GM10248 (cell line): ENCODE data around the gene KCNJ18.
"Not testable (repeated sequence)": the region's sequence is repeated elsewhere in the genome, so short reads cannot be mapped to it uniquely, and the experiment has no call there.

ENCODE experiments used
- CTCF ChIA-PET: fragments of 300-600 bp; sonication (Branson Sonifier 250); formaldehyde crosslinking; extraction: SDS; loops from one replicate; lab custom pipeline; 2021; ENCODE audit warnings: antibody characterized with exemption; lab: Yijun Ruan, JAX
- POLR2A ChIA-PET: fragments of 350-650 bp; sonication (Branson Sonifier 250); formaldehyde crosslinking; extraction: SDS; loops from one replicate; lab custom pipeline; 2020; ENCODE audit warnings: antibody characterized with exemption; lab: Yijun Ruan, JAX
- DNase-seq: peaks from one replicate; pipeline ENCODE4 v3.0.0; 2012; ENCODE audit errors: extremely low spot score
- TF ChIP-seq, protein P1 (sequence below): IDR thresholded peaks from 2 replicates; pipeline ENCODE4 v1.5.1; 2012; ENCODE audit warnings: mild to moderate bottlenecking, low read depth; ENCODE audit errors: extremely low read depth, missing control alignments, control extremely low read depth

The KCNJ18 gene

DNA sequence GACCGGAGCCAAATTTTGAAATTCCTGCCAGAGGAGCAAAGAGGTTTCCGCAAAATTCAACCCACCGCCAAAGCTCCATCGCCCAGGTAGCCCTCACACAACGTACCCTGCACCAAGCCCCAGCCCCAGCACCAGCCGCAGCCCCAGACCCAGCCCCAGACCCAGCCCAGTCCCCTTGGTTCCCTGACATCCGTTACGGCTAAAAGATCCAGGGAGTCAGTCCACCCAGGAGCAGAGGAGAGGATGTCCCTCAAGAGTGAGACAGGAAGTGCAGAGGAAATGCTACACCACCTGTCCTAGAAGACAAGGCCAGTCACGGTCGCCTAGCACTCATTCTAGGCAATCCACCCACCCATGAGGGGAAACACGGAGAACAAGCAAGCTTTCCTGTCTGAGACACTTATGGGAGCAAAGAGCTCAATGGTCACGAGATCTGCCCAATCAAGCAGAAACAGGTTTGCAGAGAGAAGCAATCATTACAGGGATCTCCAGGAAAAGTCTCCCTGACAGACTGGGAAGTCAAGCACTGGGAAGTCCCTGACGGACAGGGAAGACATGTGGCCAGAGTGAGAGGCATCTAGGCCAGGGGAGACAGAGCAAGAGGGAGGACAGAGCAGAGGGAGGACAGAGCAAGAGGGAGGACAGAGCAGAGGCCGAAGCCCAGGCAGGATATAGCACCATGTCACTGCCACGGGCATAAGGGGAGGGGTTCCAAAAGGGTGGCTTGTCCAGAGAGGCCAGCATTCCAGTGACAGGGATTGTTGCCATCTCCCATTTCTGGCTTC is 15.0 kb upstream of the KCNJ18 start:
- ChIA-PET POLR2A (no interaction called here), CTCF (no interaction called here)
- no peak for DNase-seq
- TF ChIP-seq, protein P1, sequence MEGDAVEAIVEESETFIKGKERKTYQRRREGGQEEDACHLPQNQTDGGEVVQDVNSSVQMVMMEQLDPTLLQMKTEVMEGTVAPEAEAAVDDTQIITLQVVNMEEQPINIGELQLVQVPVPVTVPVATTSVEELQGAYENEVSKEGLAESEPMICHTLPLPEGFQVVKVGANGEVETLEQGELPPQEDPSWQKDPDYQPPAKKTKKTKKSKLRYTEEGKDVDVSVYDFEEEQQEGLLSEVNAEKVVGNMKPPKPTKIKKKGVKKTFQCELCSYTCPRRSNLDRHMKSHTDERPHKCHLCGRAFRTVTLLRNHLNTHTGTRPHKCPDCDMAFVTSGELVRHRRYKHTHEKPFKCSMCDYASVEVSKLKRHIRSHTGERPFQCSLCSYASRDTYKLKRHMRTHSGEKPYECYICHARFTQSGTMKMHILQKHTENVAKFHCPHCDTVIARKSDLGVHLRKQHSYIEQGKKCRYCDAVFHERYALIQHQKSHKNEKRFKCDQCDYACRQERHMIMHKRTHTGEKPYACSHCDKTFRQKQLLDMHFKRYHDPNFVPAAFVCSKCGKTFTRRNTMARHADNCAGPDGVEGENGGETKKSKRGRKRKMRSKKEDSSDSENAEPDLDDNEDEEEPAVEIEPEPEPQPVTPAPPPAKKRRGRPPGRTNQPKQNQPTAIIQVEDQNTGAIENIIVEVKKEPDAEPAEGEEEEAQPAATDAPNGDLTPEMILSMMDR, result no peak

DNA sequence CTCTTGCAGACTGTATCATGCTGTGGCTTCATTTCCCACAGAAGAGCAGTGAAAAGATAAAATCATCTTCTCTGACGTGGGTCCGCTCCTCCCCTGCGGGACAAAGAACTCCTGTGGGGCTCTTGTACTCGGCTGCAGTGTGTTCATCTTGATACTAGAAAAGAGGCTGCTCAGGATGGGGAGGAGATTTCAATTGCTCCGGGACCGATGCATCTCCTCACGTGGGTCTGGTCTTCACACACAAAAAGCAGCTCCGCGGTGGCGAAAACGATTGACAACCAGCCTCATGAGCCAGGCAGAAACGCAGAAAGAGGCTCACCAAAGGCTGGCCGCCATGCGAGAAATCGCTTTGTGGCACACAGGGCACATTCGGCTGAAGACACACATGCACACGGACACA is 14.4 kb upstream of the KCNJ18 start:
- ChIA-PET POLR2A (no interaction called here), CTCF (no interaction called here)
- TF ChIP-seq, protein P1, result no peak
- no peak for DNase-seq

DNA sequence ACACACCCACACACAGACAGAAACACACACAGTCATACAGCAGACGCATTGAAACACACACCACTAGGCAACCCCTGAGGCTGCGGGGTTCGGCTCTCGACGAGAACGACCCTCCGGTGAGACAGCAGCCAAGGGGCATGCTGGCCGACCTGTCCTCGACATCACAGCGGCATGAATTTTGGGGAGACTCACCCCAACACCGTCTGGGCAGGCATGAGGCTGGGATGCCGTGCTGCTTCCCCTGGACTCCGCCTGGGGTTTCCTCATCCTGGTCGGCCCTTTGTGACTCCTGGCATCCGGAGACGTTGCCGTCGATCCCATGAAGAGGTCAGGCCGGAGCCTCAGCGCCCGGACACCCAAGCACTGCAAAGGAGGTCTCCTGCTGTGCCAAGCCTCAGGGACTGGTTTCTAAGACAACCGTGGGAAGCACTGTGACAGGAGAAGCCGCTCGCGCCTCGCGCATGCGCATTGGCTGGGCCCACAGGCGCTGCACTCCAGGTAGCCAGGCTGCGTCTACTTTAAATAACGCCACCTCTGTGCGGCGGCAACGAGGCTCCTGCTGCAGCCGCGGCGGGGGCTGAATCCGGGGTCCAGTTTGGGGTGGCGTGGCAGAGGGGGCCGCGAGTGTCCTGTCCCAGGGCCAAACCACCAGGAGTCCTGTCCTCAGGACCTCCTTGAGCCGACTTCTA is 13.8 kb upstream of the KCNJ18 start:
- POLR2A ChIA-PET, result no interaction called here
- TF ChIP-seq, protein P1, result no peak
- DNase-seq, result no peak
- CTCF ChIA-PET, result no interaction called here

DNA sequence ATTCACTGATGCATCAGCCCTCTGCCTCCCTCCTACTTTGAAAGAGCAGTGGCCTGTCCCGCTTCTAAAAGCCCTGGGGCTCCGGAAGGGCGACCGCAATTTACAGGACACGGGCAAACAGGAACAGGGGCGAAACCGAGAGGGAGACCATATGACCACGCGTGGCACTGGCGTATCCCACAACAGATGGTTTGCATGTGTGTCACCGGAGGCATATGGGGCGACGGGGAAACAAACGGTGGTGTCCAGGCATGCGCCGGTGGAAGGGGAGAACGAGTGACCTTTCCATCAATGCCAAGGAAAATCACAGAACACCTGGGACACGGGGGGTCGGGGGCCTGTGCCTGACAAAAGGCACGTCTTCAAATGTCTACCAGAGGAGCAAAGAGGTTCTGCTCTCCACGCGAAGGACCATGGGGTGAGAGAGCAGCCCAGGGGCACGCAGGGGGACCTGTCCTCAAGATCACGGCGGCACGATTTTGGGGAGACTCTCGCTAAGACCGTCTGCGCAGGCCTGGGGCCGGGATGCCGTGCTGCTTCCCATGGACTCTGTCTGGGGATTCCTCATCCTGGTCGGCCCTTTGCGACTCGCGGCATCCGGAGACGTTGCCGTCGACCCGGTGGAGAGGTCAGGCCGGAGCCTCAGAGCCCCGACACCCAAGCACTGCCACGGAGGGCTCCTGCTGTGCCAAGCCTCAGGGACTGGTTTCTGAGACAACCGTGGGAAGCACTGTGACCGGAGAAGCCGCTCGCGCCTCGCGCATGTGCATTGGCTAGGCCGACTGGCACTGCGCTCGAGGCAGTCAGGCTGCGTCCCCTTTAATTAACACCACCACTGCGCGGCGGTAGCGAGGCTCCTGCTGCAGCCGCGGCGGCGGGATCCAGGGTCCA is 12.8 kb upstream of the KCNJ18 start:
- CTCF ChIA-PET, result no interaction called here
- TF ChIP-seq, protein P1, result no peak
- no peak for DNase-seq
- POLR2A ChIA-PET, result no interaction called here

DNA sequence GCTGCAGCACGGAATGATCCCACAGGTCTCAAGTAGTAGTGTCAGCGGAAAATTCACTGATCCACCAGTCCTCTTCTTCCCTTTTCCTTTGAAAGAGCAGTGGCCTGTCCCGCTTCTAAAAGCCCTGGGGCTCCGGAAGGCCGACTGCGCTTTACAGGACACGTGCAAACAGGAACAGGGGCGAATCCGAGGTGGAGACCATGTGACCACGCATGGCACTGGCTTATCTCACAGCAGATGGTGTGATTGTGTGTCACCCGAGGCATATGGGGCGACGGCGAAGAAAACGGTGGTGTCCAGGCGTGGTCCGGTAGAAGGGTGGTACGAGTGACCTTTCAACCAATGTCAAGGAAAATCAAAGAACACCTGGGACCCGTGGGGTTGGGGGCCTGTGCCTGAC is 12.0 kb upstream of the KCNJ18 start:
- ChIA-PET CTCF (no interaction called here), POLR2A (no interaction called here)
- TF ChIP-seq, protein P1, result no peak
- no peak for DNase-seq

DNA sequence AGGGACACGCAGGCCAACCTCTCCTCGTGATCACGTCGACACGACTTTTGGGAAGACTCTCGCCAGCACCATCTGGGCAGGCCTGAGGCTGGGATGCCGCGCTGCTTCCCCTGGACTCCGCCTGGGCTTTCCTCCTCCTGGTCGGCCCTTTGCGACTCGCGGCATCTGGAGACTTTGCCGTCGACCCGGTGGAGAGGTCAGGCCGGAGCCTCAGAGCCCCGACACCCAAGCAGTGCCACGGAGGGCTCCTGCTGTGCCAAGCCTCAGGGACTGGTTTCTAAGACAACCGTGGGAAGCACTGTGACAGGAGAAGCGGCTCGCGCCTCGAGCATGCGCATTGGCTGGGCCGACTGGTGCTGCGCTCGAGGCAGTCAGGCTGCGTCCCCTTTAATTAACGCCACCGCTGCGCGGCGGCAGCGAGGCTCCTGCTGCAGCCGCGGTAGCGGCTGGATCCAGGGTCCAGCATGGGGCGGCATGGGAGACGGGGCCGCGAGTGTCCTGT is 11.4 kb upstream of the KCNJ18 start:
- POLR2A ChIA-PET, DNase-seq, CTCF ChIA-PET: not testable (repeated sequence)

DNA sequence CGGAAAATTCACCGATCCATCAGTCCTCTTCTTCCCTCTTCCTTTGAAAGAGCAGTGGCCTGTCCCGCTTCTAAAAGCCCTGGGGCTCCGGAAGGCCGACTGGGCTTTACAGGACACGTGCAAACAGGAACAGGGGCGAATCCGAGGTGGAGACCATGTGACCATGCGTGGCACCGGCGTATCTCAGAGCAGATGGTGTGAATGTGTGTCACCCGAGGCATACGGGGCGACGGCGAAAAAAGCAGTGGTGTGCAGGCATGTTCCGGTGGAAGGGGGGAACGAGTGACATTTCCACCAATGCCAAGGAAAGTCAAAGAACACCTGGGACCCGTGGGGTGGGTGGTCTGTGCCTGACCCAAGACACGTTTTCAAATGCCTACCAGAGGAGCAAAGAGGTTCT is 10.7 kb upstream of the KCNJ18 start:
- POLR2A ChIA-PET, CTCF ChIA-PET, DNase-seq: not testable (repeated sequence)

DNA sequence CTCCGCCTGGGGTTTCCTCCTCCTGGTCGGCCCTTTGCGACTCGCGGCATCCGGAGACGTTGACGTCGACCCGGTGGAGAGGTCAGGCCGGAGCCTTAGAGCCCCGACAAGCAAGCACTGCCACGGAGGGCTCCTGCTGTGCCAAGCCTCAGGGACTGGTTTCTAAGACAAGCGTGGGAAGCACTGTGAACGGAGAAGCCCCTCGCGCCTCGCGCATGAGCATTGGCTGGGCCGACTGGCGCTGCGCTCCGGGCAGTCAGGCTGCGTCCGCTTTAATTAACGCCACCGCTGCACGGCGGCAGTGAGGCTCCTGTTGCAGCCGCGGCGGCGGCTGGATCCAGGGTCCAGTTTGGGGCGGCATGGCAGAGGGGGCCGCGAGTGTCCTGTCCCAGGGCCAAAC is 10.2 kb upstream of the KCNJ18 start:
- DNase-seq, POLR2A ChIA-PET, CTCF ChIA-PET: not testable (repeated sequence)

DNA sequence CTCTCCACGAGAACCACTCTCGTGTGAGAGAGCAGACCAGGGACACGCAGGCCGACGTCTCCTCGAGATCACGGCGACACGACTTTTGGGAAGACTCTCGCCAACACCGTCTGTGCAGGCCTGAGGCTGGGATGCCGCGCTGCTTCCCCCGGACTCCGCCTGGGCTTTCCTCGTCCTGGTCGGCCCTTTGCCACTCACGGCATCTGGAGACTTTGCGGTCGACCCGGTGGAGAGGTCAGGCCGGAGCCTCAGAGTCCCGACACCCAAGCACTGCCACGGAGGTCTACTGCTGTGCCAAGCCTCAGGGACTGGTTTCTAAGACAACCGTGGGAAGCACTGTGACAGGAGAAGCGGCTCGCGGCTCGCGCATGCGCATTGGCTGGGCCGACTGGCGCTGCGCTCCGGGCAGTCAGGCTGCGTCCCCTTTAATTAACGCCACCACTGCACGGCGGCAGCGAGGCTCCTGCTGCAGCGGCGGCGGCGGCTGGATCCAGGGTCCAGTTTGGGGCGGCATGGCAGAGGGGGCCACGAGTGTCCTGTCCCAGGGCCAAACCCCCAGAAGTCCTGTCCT is 9.1 kb upstream of the KCNJ18 start:
- DNase-seq, CTCF ChIA-PET, POLR2A ChIA-PET: not testable (repeated sequence)

DNA sequence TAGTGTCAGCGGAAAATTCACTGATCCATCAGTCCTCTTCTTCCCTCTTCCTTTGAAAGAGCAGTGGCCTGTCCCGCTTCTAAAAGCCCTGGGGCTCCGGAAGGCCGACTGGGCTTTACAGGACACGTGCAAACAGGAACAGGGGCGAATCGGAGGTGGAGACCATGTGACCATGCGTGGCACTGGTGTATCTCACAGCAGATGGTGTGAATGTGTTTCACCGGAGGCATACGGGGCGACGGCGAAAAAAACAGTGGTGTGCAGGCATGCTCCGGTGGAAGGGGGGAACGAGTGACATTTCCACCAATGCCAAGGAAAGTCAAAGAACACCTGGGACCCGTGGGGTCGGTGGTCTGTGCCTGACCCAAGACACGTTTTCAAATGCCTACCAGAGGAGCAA is 8.4 kb upstream of the KCNJ18 start:
- POLR2A ChIA-PET, CTCF ChIA-PET, DNase-seq: not testable (repeated sequence)
